Aorta (tissue), 5 donors: ENCODE results near the gene STAMBPL1. TPM values are rescaled to one million over a fixed set of nuclear protein-coding genes. Genes with fewer than 3 reads are reported as not detected.
A peak's percentile ranks its signal among the peaks of the same experiment; 100 is the strongest.
"Not testable (repeated sequence)": the region's sequence is repeated elsewhere in the genome, so short reads cannot be mapped to it uniquely, and the experiment has no call there.

Source experiments
- ATAC-seq: fragments of 200-7000 bp; cut with Tn5 transposase; one replicate; pipeline ENCODE4 v1.9.1; 2022; ENCODE audit warnings: moderate library complexity; ENCODE audit not compliant: low FRiP score
- DNase-seq, 2 donors: peaks; one replicate each; pipeline ENCODE4 v3.0.0-alpha.2; 2020
- H3K27ac ChIP-seq, 2 donors: one replicate each; pipeline ENCODE4 v1.5.1; 2013; ENCODE audit warnings: low read length in 2 of 2, mild to moderate bottlenecking in 2 of 2, moderate library complexity in 2 of 2, control low read depth in 1 of 2, inconsistent platforms in 1 of 2, low read depth in 1 of 2
- H3K27me3 ChIP-seq, 2 donors: one replicate each; pipeline ENCODE4 v1.6.1; 2013; ENCODE audit warnings: control low read depth in 1 of 2, low read length in 1 of 2, mild to moderate bottlenecking in 1 of 2, moderate library complexity in 1 of 2; ENCODE audit not compliant: insufficient read depth in 2 of 2, control insufficient read depth in 1 of 2
- H3K36me3 ChIP-seq, 2 donors: one replicate each; pipeline ENCODE4 v1.6.1; 2013; ENCODE audit warnings: control low read depth in 1 of 2, low read length in 1 of 2, mild to moderate bottlenecking in 1 of 2; ENCODE audit not compliant: insufficient read depth in 2 of 2, control insufficient read depth in 1 of 2
- H3K4me1 ChIP-seq, 2 donors: one replicate each; pipeline ENCODE4 v1.6.1; 2013; ENCODE audit warnings: low read length in 2 of 2, control low read depth in 1 of 2, mild to moderate bottlenecking in 1 of 2, moderate library complexity in 1 of 2; ENCODE audit not compliant: insufficient read depth in 2 of 2, control insufficient read depth in 1 of 2
- H3K4me3 ChIP-seq, 2 donors: one replicate each; pipeline ENCODE4 v1.5.1; 2013; ENCODE audit warnings: low read length in 2 of 2, control low read depth in 1 of 2, mild to moderate bottlenecking in 1 of 2
- H3K9me3 ChIP-seq: one replicate; pipeline ENCODE4 v1.6.1; 2013; ENCODE audit warnings: mild to moderate bottlenecking, low read length; ENCODE audit not compliant: control insufficient read depth
- WGBS, 2 donors: extraction: QIAGEN DNeasy Blood & Tissue Kit; methylation state at CpG; one replicate each; pipeline ENCODE4 v1.1.7; 2013; 5-methylcytosine and 5-hydroxymethylcytosine counted together
- intact Hi-C, 2 donors: fragments of 100-400 bp; cut with DNase I; formaldehyde crosslinking; loops; one replicate each; pipeline versions ENCODE4 v1.14.2 to v1.15.0; 2022
- polyA plus RNA-seq, 2 donors: library from polyadenylated mRNA; stranded (reverse); fragments of 200-250 nt; gene quantifications; one replicate each; pipeline ENCODE4 v1.2.3, GENCODE V29; 2013
- total RNA-seq, 2 donors: library from RNA; stranded (reverse); fragmentation: NEBNext Ultra II Directional; extraction: Animal tissue kit (Norgen Biotek cat#: 25700); gene quantifications; one replicate each; pipeline ENCODE4 v1.2.1, GENCODE V29; 2021
- donor health status: healthy with polysubstance abuse.
- donor health status: Bipolar disorder and iron deficiency.
- donor health status: DM: no; HTN: no; CAD: no.
- donor health status: DM: no; HTN: no; CAD: no.
- donor health status: DM: yes; HTN: yes; CAD: no.

STAMBPL1 gene
- total and polyA plus RNA-seq, 4 donors, result 0.63 to 12.0 (median 2.9) TPM

DNA sequence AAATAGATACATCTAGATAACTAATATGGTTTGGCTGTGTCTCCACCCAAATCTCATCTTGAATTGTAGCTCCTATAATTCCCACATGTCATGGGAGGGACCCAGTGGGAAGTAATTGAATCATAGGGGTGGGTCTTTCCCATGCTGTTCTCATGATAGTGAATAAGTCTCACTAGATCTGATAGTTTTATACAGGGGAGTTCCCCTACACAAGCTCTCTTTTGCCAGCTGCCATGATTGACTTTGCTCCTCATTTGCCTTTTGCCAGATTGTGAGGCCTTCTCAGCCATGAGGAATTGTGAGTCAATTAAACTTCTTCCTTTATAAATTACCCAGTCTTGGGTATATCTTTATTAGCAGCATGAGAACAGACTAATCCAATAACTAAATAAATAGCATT lies 42.4 kb upstream of the STAMBPL1 start:
- not testable (repeated sequence) for H3K9me3 ChIP-seq, H3K27me3 ChIP-seq, H3K27ac ChIP-seq, H3K4me3 ChIP-seq, ATAC-seq, DNase-seq, H3K36me3 ChIP-seq, H3K4me1 ChIP-seq
- intact Hi-C loops, result loop anchor here (2.0 to 10.0 kb wide), 4 partner anchors 95 to 375 kb away; partner anchors contain the start of gene FAS (in 2 of the 2)

DNA sequence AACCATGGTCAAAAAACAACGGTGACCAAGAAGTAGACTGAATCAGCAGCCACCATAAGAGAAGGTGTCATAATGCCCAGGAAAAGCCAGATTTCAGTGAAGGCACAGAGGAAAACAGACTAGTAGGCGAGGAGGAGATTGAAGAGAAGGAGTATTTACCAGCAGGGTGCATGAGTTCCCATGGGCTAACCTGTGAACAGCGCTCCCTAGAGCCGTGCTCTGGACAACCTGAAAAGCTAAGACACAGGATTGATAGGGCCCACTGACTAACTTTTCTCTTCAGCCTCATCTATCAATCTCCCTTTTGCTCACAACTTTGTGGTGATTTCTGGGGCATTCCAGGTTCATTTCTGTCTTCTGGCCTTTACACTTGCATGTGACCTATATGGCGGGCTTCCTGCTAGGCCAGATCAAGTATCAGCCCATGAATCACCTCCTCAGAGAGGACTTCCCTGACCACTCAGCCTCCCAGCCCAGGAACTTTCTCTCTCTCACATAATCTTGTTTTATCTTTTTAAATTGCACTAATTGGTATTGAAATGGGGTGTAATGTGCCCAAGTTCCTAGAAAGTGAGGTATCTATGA lies 41.2 kb upstream of the STAMBPL1 start:
- DNase-seq, result no peak
- H3K27me3 ChIP-seq, result no peaks in the 10 kb centered on the region
- no peak overlapping the region for H3K27ac ChIP-seq
- no peaks in the 10 kb centered on the region for H3K4me1 ChIP-seq
- no peak for ATAC-seq
- no peaks in the 10 kb centered on the region for H3K36me3 ChIP-seq
- intact Hi-C loops, result loop anchor here (2.0 to 10.0 kb wide), 4 partner anchors 94 to 373 kb away; partner anchors contain the start of gene FAS (in 2 of the 2)
- no peaks in the 10 kb centered on the region for H3K9me3 ChIP-seq
- 91 to 93% methylated on average over 5 of the region's 5 CpGs for WGBS, 2 donors
- H3K4me3 ChIP-seq, result no peak overlapping the region

DNA sequence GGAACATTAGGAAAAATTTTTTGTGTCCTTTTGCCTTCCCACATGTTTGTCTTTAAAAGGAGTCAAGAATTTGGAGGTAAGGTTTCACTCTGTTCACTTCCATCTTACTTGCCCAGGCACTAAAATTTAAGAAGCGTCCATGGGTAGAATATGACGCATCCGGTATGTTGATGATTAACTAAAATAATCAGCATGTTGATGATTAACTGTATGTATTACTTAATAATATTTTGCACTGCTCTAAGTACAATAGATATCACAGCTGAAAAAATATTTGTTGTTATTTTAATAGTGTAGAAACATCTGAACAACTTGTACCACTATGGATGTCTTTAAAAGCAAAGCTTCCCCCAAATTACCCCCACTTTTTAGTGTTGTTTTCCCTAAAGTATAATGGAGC lies 39.9 kb upstream of the STAMBPL1 start:
- intact Hi-C loops, result loop anchor here in 1 of 2 donors (5.0 kb wide), 1 partner anchor 367 kb away; the partner anchor contains the start of gene CH25H
- DNase-seq (no peak), ATAC-seq (no peak)
- Histone ChIP-seq H3K4me1 (no peaks in the 10 kb centered on the region), H3K36me3 (no peaks in the 10 kb centered on the region), H3K27ac (no peak overlapping the region), H3K27me3 (no peaks in the 10 kb centered on the region), H3K4me3 (no peak overlapping the region), H3K9me3 (no peaks in the 10 kb centered on the region)
- 88% methylated on average over 3 of the region's 3 CpGs for WGBS, 2 donors

DNA sequence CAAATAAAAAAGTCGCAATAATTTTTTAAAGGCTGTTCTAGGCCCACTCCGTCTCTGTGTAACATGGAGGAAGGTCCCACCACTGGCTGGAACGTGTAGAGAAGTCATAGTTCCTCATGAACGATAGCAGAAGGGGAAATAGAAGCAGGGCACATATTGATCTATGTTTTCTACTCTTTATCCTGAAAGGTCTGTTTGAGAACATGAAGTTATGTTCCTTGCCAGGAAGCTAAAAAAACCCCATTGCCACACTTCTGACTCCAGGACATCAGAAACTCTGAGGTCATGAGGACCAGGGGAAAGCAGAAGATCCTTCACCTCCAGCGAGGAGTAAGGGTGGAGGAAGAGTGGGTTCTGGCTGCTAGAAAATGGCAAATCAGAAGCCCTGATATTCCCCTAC lies 39.2 kb upstream of the STAMBPL1 start:
- DNase-seq (no peak), ATAC-seq (no peak)
- Histone ChIP-seq H3K4me1 (no peaks in the 10 kb centered on the region), H3K4me3 (no peak overlapping the region), H3K36me3 (no peaks in the 10 kb centered on the region), H3K27me3 (no peaks in the 10 kb centered on the region), H3K9me3 (no peaks in the 10 kb centered on the region), H3K27ac (no peak overlapping the region)
- intact Hi-C loops, result loop anchor here in 1 of 2 donors (5.0 kb wide), 1 partner anchor 366 kb away; the partner anchor contains the start of gene CH25H
- WGBS, 2 donors, result 91 to 97% methylated on average over 5 of the region's 5 CpGs

DNA sequence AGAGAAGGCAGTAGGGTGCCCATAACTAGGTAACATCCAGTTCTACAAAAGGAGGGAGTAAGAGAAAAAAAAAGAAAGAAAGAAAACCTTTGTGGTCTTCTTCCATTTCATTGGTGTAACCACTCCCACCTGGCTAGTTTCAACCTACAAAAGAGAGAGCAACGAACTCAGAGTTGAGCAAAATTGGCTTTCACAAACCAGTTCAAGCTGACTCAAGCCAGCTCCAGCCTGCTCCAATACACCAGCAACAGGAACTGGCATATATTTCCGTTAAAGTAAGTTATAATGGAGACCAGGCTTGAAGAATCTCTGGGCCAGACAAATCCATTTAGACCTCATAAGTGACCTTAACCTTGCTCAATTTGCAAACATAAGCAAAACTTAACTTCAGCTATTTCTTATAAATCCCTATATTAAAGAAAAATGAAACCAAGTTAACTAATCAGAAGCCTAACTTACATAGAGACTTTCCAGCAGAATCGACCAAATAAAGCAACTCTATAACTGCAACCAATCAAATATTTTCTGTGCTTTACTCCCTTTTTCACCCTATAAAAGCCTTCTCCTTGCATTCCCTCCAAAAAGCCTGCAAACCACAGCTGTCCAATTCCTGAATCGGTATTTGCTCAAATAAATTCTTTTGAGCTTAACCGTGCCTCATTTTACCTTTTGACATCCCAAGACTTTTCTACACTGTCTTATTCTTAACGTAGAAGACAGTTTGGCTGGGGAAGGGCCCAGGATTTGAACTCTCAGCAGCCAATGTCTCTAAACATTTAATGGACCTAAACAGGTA lies 38.5 kb upstream of the STAMBPL1 start:
- intact Hi-C loops, result loop anchor here in 1 of 2 donors (5.0 kb wide), 1 partner anchor 366 kb away; the partner anchor contains the start of gene CH25H
- Histone ChIP-seq H3K9me3 (no peaks in the 10 kb centered on the region), H3K4me1 (no peaks in the 10 kb centered on the region), H3K36me3 (no peaks in the 10 kb centered on the region), H3K27ac (no peak overlapping the region), H3K27me3 (no peaks in the 10 kb centered on the region), H3K4me3 (no peak overlapping the region)
- ATAC-seq (no peak), DNase-seq (peak in 1 of 2 donors; percentile 45)
- WGBS, 2 donors, result 70 to 78% methylated on average over 6 of the region's 6 CpGs

DNA sequence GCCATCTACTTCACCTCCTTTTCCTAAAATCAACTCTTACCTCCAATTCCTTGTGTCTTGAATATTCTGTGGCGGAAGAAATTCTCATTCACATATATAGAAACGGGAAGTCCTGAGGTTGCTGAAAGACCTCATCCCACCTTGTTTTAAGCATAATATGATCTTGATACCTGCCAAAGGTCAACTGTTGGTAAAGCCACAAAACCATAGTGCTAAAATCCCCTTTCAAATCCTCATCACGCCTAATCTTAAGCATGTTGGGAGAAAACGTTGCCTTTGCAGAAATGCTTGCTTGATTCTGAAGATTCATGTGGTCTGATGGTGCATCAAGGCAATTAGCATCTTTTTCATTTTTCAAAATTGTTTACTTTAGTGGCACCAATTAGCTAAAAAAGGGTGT lies 36.9 kb upstream of the STAMBPL1 start:
- H3K4me1 ChIP-seq, result no peaks in the 10 kb centered on the region
- ATAC-seq (no peak), DNase-seq (no peak)
- no peak overlapping the region for H3K27ac ChIP-seq
- H3K27me3 ChIP-seq, result no peaks in the 10 kb centered on the region
- intact Hi-C loops, result loop anchor here in 1 of 2 donors (5.0 kb wide), 1 partner anchor 364 kb away; the partner anchor contains the start of gene CH25H
- H3K4me3 ChIP-seq, result no peak overlapping the region
- H3K9me3 ChIP-seq, result no peaks in the 10 kb centered on the region
- no peaks in the 10 kb centered on the region for H3K36me3 ChIP-seq
- 91 to 93% methylated on average over 4 of the region's 4 CpGs for WGBS, 2 donors

DNA sequence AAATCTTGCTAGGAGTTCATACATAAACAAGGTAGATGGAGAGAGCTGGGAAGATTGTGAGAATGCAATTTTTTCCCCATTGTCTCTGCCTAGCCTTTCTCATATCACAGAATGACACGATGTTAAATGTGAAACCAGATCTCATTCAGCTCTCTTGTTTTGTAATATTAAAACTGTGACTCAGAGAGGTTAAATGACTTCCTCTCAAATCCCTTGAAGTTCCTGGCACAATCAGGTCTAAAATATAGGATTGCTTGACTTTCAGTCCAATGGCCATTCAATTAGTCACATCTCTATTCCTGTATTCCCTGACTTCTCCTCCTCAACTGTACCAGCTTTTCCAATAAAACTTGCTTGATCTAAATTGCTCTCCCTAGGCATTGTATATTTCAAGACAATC lies 31.5 kb upstream of the STAMBPL1 start:
- no peaks in the 10 kb centered on the region for H3K4me1 ChIP-seq
- intact Hi-C loops, result no loop called here
- 37 to 48% methylated on average over 1 of the region's 1 CpG for WGBS, 2 donors
- H3K4me3 ChIP-seq, result no peak overlapping the region
- DNase-seq, result no peak
- H3K27ac ChIP-seq, result no peak overlapping the region
- no peaks in the 10 kb centered on the region for H3K36me3 ChIP-seq
- no peaks in the 10 kb centered on the region for H3K27me3 ChIP-seq
- no peak for ATAC-seq
- no peaks in the 10 kb centered on the region for H3K9me3 ChIP-seq

DNA sequence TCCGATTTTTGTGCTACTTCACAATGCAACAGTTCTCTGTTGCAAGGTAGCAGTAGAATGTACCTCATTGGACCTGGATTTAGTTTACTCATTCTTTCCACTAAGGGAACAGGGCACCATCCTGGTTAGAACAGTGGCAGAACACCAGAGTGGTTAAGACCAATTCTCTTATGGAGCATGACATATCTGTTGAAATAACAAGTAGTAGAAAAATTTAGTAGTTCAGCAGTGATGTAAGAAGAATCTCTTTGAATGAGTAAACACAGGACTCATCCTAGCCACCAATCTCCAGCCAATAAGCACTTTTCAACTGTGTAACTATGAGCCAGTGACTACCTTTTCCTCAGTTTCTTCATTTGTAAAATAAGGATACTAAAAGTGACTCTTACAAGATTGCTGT lies 30.8 kb upstream of the STAMBPL1 start:
- Histone ChIP-seq H3K27ac (no peak overlapping the region), H3K4me3 (no peak overlapping the region), H3K27me3 (no peaks in the 10 kb centered on the region), H3K4me1 (no peaks in the 10 kb centered on the region), H3K36me3 (no peaks in the 10 kb centered on the region), H3K9me3 (no peaks in the 10 kb centered on the region)
- DNase-seq, result no peak
- no peak for ATAC-seq
- WGBS, 2 donors, result 88% methylated on average over 1 of the region's 1 CpG
- intact Hi-C loops, result no loop called here

DNA sequence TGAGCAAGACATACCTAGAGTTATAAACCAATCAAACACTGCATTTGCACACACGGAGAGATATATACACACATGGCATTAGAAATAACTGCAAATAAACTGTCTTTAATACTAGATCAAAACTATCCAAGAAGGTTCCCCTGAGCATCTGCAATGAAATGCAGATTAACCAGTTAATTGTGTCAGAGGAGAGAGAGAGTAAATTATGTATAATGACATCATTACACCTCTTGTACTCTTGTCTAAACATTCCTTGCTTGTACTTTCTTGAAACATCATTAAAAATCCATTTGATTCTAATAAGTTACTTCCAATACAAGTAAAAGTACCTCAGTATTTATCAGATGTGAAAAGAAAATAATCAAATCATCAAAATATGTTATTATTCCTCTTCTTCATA lies 29.3 kb upstream of the STAMBPL1 start:
- WGBS, 2 donors, result 76 to 80% methylated on average over 1 of the region's 1 CpG
- Histone ChIP-seq H3K9me3 (no peaks in the 10 kb centered on the region), H3K4me3 (no peak overlapping the region), H3K36me3 (no peaks in the 10 kb centered on the region), H3K27ac (no peak overlapping the region), H3K27me3 (no peaks in the 10 kb centered on the region), H3K4me1 (no peaks in the 10 kb centered on the region)
- DNase-seq (no peak), ATAC-seq (no peak)
- intact Hi-C loops, result no loop called here
